HG02943 (cell line): Measurements from ENCODE around the gene TOB1.

Source experiments
- ATAC-seq: cut with Tn5 transposase; IDR thresholded peaks from one replicate; pipeline ENCODE4 v1.9.1; 2021; ENCODE audit warnings: mild to moderate bottlenecking, low read depth, moderate library complexity; ENCODE audit not compliant: unreplicated experiment

Gene TOB1

GRCh38 chr17:50834429-50835300, 31.5 kb downstream of the TOB1 start:
- no peak for ATAC-seq

GRCh38 chr17:50833510-50834428, 32.4 kb downstream of the TOB1 start:
- no peak for ATAC-seq

DNA sequence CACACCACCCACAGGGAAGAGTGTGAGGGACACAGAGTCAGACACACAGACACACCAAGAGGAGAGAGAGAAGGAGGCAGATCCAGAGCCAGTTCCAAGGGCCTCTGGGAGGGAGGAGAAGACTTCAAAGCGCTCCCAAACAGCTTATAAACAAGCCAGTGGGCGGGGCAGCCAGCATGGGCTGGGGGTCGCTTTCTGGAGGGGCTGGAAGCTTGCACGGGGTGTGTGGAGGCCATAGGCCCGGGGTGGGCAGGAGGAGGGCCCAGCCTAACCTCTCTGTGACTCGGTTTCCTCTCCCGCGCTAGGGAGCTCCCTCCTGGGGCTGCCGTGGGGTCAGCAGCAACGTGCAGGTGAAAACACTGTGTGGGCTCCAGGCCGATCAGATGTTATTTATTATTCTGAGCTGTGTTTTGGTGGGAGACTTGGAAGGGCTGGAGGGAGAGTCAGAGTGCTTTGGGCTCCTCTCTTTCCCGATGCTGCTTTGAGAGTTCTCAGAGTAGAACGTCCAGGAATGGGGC, 33.2 kb downstream of the TOB1 start:
- no peak for ATAC-seq

DNA sequence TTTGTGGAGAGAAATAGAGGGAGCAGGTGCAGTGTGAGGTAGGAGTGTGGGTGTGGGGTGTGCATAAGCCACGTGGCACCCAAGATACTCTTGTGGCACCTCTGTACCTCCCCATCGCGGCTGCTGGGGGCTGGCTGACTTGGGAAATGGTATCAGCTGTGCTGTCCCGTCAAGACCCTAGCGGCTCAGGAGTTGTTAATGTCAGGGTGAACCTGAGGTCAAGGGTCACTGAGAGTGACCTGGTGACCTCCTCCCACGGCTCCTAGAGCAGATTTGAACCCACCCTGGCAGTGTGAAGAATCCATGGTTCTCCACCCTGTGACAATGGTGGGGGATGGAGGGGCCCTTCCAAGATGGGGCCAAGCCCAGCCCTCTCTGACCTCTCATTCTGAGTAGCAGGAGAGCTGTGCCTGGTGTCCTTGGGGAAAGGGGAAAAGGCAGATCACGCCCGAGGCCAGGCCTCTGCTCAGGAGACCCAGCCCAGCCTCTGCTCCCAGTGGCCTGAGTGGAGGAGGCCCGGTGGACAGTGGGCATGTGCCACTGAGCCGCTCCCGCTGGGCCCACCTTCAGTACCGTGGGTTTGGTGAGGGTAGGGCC, 33.8 kb downstream of the TOB1 start:
- ATAC-seq, result no peak

GRCh38 chr17:50831471-50831928, 34.7 kb downstream of the TOB1 start:
- ATAC-seq, result no peak

- no peak for ATAC-seq
These were observed 35.2 kb downstream of the TOB1 start for GRCh38 chr17:50830994-50831393.

DNA sequence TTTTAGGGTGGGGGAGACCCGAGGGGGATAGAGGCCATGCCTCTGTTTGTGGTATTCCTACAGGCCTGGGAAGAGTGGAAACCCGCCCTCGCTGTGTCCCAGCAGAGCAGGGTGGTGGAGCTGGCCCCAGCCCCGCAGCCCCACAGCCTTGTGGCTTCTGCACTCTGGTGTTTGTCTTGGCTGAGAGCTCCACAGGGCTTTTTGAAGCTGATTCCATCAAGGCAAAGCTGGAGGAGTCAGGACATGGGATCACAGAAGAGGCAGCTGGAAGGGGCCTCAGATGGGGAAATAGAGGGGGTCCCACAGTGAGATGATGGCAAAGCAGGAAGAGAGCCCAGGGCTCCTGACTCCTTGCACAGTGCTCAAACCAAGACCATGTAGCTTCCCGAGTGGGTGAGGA, 35.8 kb downstream of the TOB1 start:
- ATAC-seq, result no peak

- no peak for ATAC-seq
These were observed 36.8 kb downstream of the TOB1 start for GRCh38 chr17:50829332-50829731.

DNA sequence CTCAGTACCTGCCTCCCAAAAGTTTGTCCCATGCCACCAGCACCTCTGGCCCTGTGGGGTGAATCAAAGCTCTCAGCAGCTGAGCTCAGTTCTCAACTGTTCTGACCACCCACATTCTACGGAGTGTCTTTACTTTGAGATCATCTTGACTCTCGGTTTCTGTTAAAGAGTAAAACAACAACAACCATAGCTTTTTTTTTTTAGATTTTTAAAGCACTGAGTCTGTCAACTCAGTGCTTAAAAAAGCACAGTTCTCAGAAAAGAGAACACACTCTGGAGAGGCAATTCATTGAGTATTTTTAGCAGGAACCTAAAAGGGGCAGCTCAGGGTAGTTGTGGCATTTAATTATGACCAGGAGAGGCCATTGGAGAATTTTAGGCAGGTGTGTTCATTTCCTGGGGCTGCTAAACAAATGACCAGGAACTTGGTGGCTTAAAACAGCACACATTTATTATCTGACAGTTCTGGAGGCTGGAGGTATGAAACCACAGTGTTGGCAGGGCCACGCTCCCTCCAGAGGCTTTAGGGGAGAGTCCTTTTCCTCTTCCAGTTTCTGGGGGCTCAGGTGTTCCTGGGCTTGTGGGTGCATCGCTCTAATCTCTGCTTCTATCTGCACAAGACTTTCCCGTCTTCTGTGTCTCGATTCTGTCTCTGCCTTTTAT, 37.5 kb downstream of the TOB1 start:
- ATAC-seq, result no peak

GRCh38 chr17:50825188-50825587, 41.0 kb downstream of the TOB1 start:
- ATAC-seq, result no peak

DNA sequence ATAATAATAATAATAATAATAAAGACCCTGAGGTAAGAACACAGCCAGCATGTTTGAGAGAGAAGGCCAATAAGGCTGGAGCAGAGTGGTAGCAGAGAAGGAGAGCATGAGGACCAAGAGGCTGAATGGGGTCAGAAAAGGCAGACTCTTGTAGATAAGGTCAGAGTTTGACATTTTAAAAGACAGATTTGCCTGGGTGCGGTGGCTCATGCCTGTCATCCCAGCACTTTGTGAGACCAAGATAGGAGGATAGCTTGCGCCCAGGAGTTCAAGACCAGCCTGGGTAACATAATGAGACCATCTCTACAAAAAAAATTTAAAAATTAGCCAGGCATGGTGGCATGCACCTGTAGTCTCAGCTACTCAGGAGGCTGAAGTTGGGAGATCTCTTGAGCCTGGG, 41.7 kb downstream of the TOB1 start:
- ATAC-seq, result no peak

- ATAC-seq, result no peak
These were observed 43.6 kb downstream of the TOB1 start for GRCh38 chr17:50822550-50822949.

DNA sequence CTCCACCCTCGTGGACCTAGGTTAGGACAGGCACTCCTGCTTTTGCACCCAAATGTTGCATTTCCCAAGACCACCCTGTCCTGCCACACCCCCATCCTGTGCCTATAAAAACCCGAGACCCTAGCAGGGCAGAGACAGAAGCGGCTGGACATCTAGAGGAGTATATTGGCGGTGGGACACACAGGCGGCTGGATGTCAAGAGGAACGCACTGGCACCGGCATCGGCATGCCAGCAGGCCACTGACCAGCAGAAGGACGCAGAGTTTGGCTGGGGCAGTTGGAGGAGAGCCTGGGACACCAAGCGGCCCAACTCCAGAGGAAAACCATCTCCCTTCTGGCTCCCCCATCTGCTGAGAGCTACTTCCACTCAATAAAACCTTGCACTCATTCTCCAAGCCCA, 45.5 kb downstream of the TOB1 start:
- no peak for ATAC-seq

DNA sequence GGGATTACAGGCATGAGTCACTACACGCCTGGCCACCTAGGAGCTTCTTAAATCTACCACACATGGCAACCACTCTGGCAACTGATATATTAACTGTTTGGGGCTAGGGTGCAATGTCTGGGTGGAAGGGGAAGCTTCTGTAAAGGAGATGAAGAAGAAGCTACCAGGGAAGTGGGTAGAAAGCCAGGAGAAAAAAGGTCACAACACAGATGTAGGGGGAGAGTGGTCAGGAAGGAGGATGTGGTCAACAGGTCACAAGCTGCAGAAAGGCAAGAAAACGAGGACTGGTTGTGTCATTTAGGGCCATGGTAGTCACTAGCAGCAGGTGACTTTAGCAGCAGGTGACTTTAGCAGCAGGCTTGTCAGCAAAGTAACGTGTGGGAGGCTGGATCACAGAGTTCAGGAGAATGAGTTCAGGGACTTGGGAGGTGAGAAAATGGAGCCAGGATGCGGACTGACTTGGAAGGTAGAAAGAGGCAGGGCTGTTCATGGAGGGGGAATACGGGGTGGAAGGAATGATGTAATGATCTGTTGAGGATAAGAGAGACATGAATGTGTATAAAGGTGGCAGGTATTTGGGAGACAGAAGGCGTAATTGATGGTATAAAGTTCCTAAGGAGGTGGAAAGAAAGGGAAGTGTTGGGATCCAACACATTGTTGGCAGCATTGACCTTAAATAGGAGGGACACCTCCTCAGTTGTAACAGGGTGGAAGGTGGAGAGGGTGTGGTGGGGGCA, 47.1 kb downstream of the TOB1 start:
- no peak for ATAC-seq

DNA sequence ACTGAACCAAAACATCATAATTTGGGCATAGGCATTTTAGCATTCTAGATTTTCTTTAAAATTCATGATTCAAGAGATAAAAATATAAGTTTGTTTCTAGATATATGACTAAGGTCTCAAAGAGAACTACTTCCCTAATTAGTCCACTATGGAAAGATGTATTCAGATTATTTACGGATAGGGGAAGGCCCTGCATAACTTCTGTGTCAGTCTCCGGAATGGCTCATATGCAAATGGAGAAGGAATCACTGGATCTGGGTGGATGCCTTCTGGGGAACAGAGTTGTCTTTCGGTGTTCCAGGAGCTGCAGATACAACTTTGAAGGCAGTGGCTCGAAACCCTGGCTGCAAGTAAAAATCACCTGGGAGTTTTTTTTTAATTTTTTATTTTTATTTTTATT, 47.9 kb downstream of the TOB1 start:
- no peak for ATAC-seq

- ATAC-seq, result no peak
These were observed 48.3 kb downstream of the TOB1 start for GRCh38 chr17:50817838-50818237.

GRCh38 chr17:50816771-50817751, 49.1 kb downstream of the TOB1 start:
- no peak for ATAC-seq

DNA sequence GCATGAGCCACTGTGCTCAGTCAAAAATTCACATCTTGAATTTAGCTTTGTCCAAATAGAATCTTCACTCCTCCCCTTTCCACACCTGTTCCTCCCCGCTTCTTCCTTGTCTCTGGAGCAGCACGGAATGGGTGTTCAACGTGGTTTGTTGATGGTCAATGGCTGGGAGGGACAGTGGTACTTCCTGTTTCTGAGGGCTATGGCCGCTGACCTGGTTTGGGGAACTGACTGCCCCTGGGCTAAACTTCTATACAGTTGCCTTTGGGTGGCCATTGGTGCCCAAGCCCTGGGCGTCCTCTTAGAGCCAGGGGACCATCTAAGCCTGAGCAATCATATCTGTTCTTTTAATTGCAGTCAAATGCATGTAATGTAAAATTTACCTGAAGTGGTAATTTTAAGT, 49.9 kb downstream of the TOB1 start:
- ATAC-seq, result no peak
